Upper lobe of left lung (tissue), 6 donors: ENCODE data around the gene FNDC3B. TPM values are rescaled to one million over a fixed set of nuclear protein-coding genes. Genes with fewer than 3 reads are reported as not detected.

Experiments
- ATAC-seq, 2 donors: fragments of 200-7000 bp; cut with Tn5 transposase; one replicate each; pipeline ENCODE4 v1.9.1; 2022; ENCODE audit warnings: mild to moderate bottlenecking in 2 of 2, moderate library complexity in 2 of 2; ENCODE audit not compliant: low FRiP score in 2 of 2
- DNase-seq, 2 donors: peaks; one replicate each; pipeline ENCODE4 v3.0.0-alpha.2; 2019 to 2020
- H3K27ac ChIP-seq, 4 donors: fragments of 200-600 bp; sonication (generic); one replicate each; pipeline ENCODE4 v1.5.1; 2016 to 2019
- H3K27me3 ChIP-seq, 4 donors: fragments of 200-600 bp; sonication (generic); one replicate each; pipeline ENCODE4 v1.5.1; 2017 to 2019
- H3K36me3 ChIP-seq, 4 donors: fragments of 200-600 bp; sonication (generic); one replicate each; pipeline ENCODE4 v1.5.1; 2016 to 2019
- H3K4me1 ChIP-seq, 4 donors: fragments of 200-600 bp; sonication (generic); one replicate each; pipeline ENCODE4 v1.5.1; 2018 to 2019
- H3K4me3 ChIP-seq, 4 donors: fragments of 200-600 bp; sonication (generic); one replicate each; pipeline ENCODE4 v1.5.1; 2017 to 2019; ENCODE audit warnings: mild to moderate bottlenecking in 2 of 4, moderate library complexity in 1 of 4
- H3K9me3 ChIP-seq, 4 donors: fragments of 200-600 bp; sonication (generic); one replicate each; pipeline ENCODE4 v1.5.1; 2018 to 2019
- EP300 ChIP-seq, 4 donors: sonication (generic); formaldehyde crosslinking; IDR thresholded peaks; one replicate each; pipeline ENCODE4 v1.5.1; 2017; ENCODE audit warnings: antibody characterized with exemption in 4 of 4, control low read depth in 2 of 4
- POLR2A ChIP-seq, 4 donors: fragments of 450-650 bp; IDR thresholded peaks; one replicate each; pipeline ENCODE4 v1.5.1; 2016 to 2017; ENCODE audit warnings: antibody characterized with exemption in 4 of 4, mild to moderate bottlenecking in 2 of 4
- POLR2AphosphoS5 ChIP-seq, 2 donors: sonication (generic); formaldehyde crosslinking; IDR thresholded peaks; one replicate each; pipeline ENCODE4 v1.5.1; 2017; ENCODE audit warnings: antibody characterized with exemption in 2 of 2
- WGBS, 2 donors: methylation state at CpG; one replicate each; pipeline ENCODE4 v1.1.5; 2017 to 2018; 5-methylcytosine and 5-hydroxymethylcytosine counted together
- total RNA-seq, 6 donors: library from RNA; depleted of rRNA in 4 of 6; stranded (reverse); fragments of >200 nt in 4 of 6; gene quantifications; one replicate each; pipeline versions ENCODE4 v1.1.0 to v1.2.1, GENCODE V29; 2016 to 2021
- TF ChIP-seq, protein P1 (sequence below), 6 experiments: fragments of 450-650 bp in 4 of 6; fragments of 200-600 bp in 2 of 6; sonication (generic) in 2 of 6; IDR thresholded peaks; one replicate each; pipeline ENCODE4 v1.5.1; 2016 to 2019; ENCODE audit warnings: antibody characterized with exemption in 6 of 6
- donor health status: DM: no; HTN: no; CAD: no; lungs with moderate emphysema.
- donor health status: DM: no; HTN: yes; CAD: no; lungs with severe emphysema.

Gene FNDC3B
- total RNA-seq, 6 donors from 2014 or later: 73.3 to 167 (median 119) TPM

- 95 to 96% methylated on average over 6 of the region's 6 CpGs for WGBS, 2 donors
- H3K4me1 ChIP-seq: peaks cover 20 to 24% (median 23%) of the 10 kb centered on the region in 4 donors
- H3K9me3 ChIP-seq: no peaks in the 10 kb centered on the region
- TF ChIP-seq EP300 (IDR thresholded peaks at IDR 0.05) (no peak), POLR2A (IDR thresholded peaks at IDR 0.05) (no peak), POLR2AphosphoS5 (IDR thresholded peaks at IDR 0.05) (no peak)
- TF ChIP-seq, protein P1, sequence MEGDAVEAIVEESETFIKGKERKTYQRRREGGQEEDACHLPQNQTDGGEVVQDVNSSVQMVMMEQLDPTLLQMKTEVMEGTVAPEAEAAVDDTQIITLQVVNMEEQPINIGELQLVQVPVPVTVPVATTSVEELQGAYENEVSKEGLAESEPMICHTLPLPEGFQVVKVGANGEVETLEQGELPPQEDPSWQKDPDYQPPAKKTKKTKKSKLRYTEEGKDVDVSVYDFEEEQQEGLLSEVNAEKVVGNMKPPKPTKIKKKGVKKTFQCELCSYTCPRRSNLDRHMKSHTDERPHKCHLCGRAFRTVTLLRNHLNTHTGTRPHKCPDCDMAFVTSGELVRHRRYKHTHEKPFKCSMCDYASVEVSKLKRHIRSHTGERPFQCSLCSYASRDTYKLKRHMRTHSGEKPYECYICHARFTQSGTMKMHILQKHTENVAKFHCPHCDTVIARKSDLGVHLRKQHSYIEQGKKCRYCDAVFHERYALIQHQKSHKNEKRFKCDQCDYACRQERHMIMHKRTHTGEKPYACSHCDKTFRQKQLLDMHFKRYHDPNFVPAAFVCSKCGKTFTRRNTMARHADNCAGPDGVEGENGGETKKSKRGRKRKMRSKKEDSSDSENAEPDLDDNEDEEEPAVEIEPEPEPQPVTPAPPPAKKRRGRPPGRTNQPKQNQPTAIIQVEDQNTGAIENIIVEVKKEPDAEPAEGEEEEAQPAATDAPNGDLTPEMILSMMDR (IDR thresholded peaks at IDR 0.05): no peak
- no peak overlapping the region for H3K4me3 ChIP-seq
- no peaks in the 10 kb centered on the region for H3K27me3 ChIP-seq
- H3K27ac ChIP-seq: no peak overlapping the region
- ATAC-seq (no peak), DNase-seq (no peak)
- H3K36me3 ChIP-seq: no peaks in the 10 kb centered on the region
These were observed 125.4 kb downstream of the FNDC3B start for GRCh38 chr3:172164620-172165362.

GRCh38 chr3:172166261-172166660, 126.9 kb downstream of the FNDC3B start:
- no peak for ATAC-seq
- no peaks in the 10 kb centered on the region for H3K36me3 ChIP-seq
- H3K27ac ChIP-seq: no peak overlapping the region
- DNase-seq: no peak
- 99 to 100% methylated on average over 6 of the region's 6 CpGs for WGBS, 2 donors
- TF ChIP-seq, protein P1 (IDR thresholded peaks at IDR 0.05): no peak
- TF ChIP-seq POLR2AphosphoS5 (IDR thresholded peaks at IDR 0.05): no peak
- no peak for TF ChIP-seq EP300 (IDR thresholded peaks at IDR 0.05)
- TF ChIP-seq POLR2A (IDR thresholded peaks at IDR 0.05): no peak
- H3K27me3 ChIP-seq: no peaks in the 10 kb centered on the region
- peaks cover 13 to 27% (median 20%) of the 10 kb centered on the region in 4 donors for H3K4me1 ChIP-seq
- H3K9me3 ChIP-seq: no peaks in the 10 kb centered on the region
- no peak overlapping the region for H3K4me3 ChIP-seq

DNA sequence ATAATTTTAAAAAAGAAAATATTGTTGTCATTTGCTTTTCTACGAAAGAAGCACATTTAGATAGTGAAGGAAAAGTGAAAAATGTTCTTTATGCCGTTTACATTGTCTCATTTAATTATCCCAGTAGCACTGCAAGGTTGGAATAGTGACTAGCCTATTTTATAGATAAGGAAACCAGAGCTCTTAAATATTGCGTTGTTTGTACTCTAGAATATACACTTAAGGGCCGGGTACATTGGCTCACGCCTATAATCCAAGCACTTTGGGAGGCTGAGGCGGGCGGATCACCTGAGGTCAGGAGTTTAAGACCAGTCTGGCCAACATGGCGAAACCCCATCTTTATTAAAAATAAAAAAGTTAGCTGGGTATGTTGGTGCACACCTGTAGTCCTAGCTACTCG, 127.5 kb downstream of the FNDC3B start:
- WGBS, 2 donors: 91% methylated on average over 9 of the region's 9 CpGs
- Histone ChIP-seq H3K4me3 (no peak overlapping the region), H3K27me3 (no peaks in the 10 kb centered on the region), H3K36me3 (no peaks in the 10 kb centered on the region), H3K9me3 (no peaks in the 10 kb centered on the region), H3K27ac (no peak overlapping the region), H3K4me1 (peaks cover 13 to 28% (median 22%) of the 10 kb centered on the region in 4 donors)
- no peak for DNase-seq
- TF ChIP-seq EP300 (IDR thresholded peaks at IDR 0.05) (no peak), POLR2A (IDR thresholded peaks at IDR 0.05) (no peak), POLR2AphosphoS5 (IDR thresholded peaks at IDR 0.05) (no peak)
- TF ChIP-seq, protein P1 (IDR thresholded peaks at IDR 0.05): no peak
- no peak for ATAC-seq

GRCh38 chr3:172167892-172168648, 128.7 kb downstream of the FNDC3B start:
- Histone ChIP-seq H3K27ac (no peak overlapping the region), H3K9me3 (no peaks in the 10 kb centered on the region), H3K4me1 (peaks cover 13 to 28% (median 22%) of the 10 kb centered on the region in 4 donors), H3K36me3 (no peaks in the 10 kb centered on the region), H3K4me3 (no peak overlapping the region), H3K27me3 (no peaks in the 10 kb centered on the region)
- WGBS, 2 donors: 79 to 91% methylated on average over 3 of the region's 3 CpGs
- DNase-seq (no peak), ATAC-seq (no peak)
- no peak for TF ChIP-seq EP300 (IDR thresholded peaks at IDR 0.05)
- TF ChIP-seq, protein P1 (IDR thresholded peaks at IDR 0.05): no peak
- TF ChIP-seq POLR2A (IDR thresholded peaks at IDR 0.05): no peak
- TF ChIP-seq POLR2AphosphoS5 (IDR thresholded peaks at IDR 0.05): no peak
